Measurements from ENCODE around the gene SLC12A6. TPM values are rescaled to one million over a fixed set of nuclear protein-coding genes. Genes with fewer than 3 reads are reported as not detected.
"Not testable (repeated sequence)": the region's sequence is repeated elsewhere in the genome, so short reads cannot be mapped to it uniquely, and the experiment has no call there.

SLC12A6 gene
- total RNA-seq, 1 experiment from 2014 or later: 8.9 TPM

DNA sequence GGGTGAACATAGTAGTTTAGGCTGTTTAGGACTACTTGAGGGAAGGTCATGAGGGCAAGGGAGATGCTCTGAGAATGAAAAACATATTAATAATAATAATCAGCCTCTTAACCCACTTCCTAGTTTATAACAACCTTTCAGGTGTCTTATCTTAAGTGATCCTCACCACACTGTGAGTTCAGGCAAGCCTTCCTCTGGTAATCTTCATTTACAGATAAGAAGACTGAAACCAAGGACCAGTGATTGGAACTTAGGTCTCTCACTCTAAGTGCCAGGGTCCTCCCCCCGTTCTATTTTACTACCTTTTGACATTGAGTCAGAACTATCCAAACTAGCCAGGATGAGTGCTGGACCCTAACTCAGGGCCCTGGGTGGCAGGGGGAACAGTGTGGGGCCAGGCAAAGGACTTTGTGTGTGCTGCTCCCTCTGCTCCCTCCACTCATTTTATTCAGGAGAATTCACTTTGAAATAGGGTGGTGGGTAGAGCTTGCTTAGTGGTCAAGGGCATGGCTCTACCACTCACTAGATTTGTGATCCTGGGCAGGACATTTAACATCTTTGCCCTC, 11.2 kb upstream of the SLC12A6 start:
- intact Hi-C loops (cut with micrococcal nuclease; ENCODE audit: unreplicated experiment): no loop called here
- no peaks in the 10 kb centered on the region for H3K36me3 Mint-ChIP-seq (ENCODE audit: insufficient read depth, unreplicated experiment)
- H3K27ac Mint-ChIP-seq (ENCODE audit: unreplicated experiment): no peak overlapping the region
- ChIA-PET POLR2A (no interaction called here), CTCF (interaction anchor here (0.8 kb wide), 1 partner anchor 19 kb away, joined by 3 read pairs; no protein-coding TSS in a partner anchor)
- H3K4me3 Mint-ChIP-seq (ENCODE audit: unreplicated experiment): no peak overlapping the region
- Histone ChIP-seq H3K4me3 (ENCODE audit: low read depth, low read length) (no peak overlapping the region), H3K9me3 (no peaks in the 10 kb centered on the region), H3K4me1 (no peaks in the 10 kb centered on the region), H3K36me3 (ENCODE audit: control insufficient read depth, insufficient read depth, low read length) (no peaks in the 10 kb centered on the region), H3K27me3 (replicated peaks; ENCODE audit: control insufficient read depth, insufficient read depth, low read length) (no peaks in the 10 kb centered on the region)
- H3K4me1 Mint-ChIP-seq (ENCODE audit: low read depth, unreplicated experiment): no peaks in the 10 kb centered on the region
- no peaks in the 10 kb centered on the region for H3K27me3 Mint-ChIP-seq (ENCODE audit: insufficient read depth, unreplicated experiment)
- no TSS peak for BruUV-seq (replicated peaks)
- DNase-seq: no peak
- TF ChIP-seq, protein P1, sequence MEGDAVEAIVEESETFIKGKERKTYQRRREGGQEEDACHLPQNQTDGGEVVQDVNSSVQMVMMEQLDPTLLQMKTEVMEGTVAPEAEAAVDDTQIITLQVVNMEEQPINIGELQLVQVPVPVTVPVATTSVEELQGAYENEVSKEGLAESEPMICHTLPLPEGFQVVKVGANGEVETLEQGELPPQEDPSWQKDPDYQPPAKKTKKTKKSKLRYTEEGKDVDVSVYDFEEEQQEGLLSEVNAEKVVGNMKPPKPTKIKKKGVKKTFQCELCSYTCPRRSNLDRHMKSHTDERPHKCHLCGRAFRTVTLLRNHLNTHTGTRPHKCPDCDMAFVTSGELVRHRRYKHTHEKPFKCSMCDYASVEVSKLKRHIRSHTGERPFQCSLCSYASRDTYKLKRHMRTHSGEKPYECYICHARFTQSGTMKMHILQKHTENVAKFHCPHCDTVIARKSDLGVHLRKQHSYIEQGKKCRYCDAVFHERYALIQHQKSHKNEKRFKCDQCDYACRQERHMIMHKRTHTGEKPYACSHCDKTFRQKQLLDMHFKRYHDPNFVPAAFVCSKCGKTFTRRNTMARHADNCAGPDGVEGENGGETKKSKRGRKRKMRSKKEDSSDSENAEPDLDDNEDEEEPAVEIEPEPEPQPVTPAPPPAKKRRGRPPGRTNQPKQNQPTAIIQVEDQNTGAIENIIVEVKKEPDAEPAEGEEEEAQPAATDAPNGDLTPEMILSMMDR (IDR thresholded peaks at IDR 0.05; ENCODE audit: insufficient read depth in 1 of 2, low read depth in 1 of 2, low read length in 1 of 2, severe bottlenecking in 1 of 2, unreplicated experiment in 1 of 2): no peak
- no peaks in the 10 kb centered on the region for H3K9me3 Mint-ChIP-seq (ENCODE audit: unreplicated experiment)

DNA sequence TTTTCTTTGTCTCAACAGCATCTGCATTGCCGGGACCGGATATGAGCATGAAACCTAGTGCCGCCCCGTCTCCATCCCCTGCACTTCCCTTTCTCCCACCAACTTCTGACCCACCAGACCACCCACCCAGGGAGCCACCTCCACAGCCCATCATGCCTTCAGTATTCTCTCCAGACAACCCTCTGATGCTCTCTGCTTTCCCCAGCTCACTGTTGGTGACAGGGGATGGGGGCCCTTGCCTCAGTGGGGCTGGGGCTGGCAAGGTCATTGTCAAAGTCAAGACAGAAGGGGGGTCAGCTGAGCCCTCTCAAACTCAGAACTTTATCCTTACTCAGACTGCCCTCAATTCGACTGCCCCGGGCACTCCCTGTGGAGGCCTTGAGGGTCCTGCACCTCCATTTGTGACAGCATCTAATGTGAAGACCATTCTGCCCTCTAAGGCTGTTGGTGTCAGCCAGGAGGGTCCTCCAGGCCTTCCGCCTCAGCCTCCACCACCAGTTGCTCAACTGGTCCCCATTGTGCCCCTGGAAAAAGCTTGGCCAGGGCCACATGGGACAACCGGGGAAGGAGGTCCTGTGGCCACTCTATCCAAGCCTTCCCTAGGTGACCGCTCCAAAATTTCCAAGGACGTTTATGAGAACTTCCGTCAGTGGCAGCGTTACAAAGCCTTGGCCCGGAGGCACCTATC, 10.5 kb upstream of the SLC12A6 start:
- Histone ChIP-seq H3K9me3 (no peaks in the 10 kb centered on the region), H3K4me1 (no peaks in the 10 kb centered on the region), H3K4me3 (ENCODE audit: low read depth, low read length) (no peak overlapping the region), H3K36me3 (ENCODE audit: control insufficient read depth, insufficient read depth, low read length) (no peaks in the 10 kb centered on the region), H3K27me3 (replicated peaks; ENCODE audit: control insufficient read depth, insufficient read depth, low read length) (no peaks in the 10 kb centered on the region)
- intact Hi-C loops (cut with micrococcal nuclease; ENCODE audit: unreplicated experiment): no loop called here
- Mint-ChIP-seq H3K36me3 (ENCODE audit: insufficient read depth, unreplicated experiment) (no peaks in the 10 kb centered on the region), H3K9me3 (ENCODE audit: unreplicated experiment) (no peaks in the 10 kb centered on the region), H3K4me1 (ENCODE audit: low read depth, unreplicated experiment) (no peaks in the 10 kb centered on the region), H3K4me3 (ENCODE audit: unreplicated experiment) (no peak overlapping the region), H3K27me3 (ENCODE audit: insufficient read depth, unreplicated experiment) (no peaks in the 10 kb centered on the region), H3K27ac (ENCODE audit: unreplicated experiment) (no peak overlapping the region)
- TF ChIP-seq, protein P1 (IDR thresholded peaks at IDR 0.05; ENCODE audit: insufficient read depth in 1 of 2, low read depth in 1 of 2, low read length in 1 of 2, severe bottlenecking in 1 of 2, unreplicated experiment in 1 of 2): no peak
- BruUV-seq (replicated peaks): no TSS peak
- CTCF ChIA-PET: interaction anchor here (0.8 kb wide), 1 partner anchor 20 kb away, joined by 3 read pairs; no protein-coding TSS in a partner anchor
- DNase-seq: no peak
- POLR2A ChIA-PET: no interaction called here

DNA sequence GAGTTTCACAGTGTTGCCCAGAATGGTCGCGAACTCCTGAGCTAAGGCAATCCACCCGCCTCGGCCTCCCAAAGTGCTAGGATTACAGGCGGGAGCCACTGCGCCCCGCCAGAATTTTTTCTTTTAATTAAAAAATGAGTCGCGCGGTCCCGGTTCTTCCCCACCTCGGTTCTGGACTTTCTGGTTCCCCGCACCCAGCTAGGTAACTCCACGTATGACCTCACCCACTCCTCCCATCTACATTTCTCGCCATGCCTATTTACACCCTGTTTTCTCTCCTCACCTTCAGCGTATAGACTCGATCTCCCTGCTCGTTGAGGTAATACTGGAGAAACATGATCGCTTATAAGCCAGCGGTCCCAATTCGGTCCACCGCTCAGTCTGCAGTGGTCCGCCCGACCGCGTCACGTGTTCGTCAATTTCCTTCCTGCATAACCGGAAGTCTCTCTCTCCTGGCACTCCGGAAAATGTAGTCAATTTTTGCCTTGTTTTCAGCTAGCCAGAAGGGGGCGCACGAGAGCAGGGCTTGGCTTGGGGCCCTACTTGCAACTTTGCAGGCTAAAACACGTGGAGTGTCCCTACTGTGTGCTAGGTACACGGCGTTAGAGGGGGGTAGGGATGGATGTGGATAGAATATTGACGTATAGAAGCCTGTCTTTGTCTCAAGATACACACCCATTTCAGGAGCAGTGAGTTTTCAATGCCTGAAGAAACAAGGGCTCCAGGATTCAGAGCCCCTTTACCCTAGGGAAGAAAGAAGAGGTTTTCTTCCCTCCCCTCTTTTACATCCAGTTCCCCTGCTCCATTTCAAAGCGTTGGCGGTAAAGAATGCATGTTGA, 5.4 kb upstream of the SLC12A6 start, which contains the start of the genes NOP10 and NUTM1:
TSS of gene NOP10 (minus strand) at position 400 of the 839 bp plus-strand sequence. CDS start at position 337, 63 bp downstream.
TSS of gene NUTM1 (plus strand) at position 579 of the 839 bp plus-strand sequence. CDS start 382 bp downstream, outside the sequence.
- H3K4me1 ChIP-seq: no peaks in the 10 kb centered on the region
- ChIA-PET POLR2A (interaction anchor here (0.5 to 1.0 kb wide), 4 partner anchors 17 to 432 kb away, joined by 3 to 5 read pairs (median 3); partner anchors contain the start of gene LPCAT4), CTCF (interaction anchor here (0.6 to 1.3 kb wide), 5 partner anchors 17 to 25 kb away, joined by 3 to 10 read pairs (median 5); partner anchors contain the start of gene LPCAT4)
- H3K27me3 Mint-ChIP-seq (ENCODE audit: insufficient read depth, unreplicated experiment): no peaks in the 10 kb centered on the region
- no peak within 1 kb of the TSS for H3K27ac Mint-ChIP-seq (ENCODE audit: unreplicated experiment)
- DNase-seq: peak; percentile 90 to 93
- H3K9me3 ChIP-seq: no peaks in the 10 kb centered on the region
- H3K36me3 Mint-ChIP-seq (ENCODE audit: insufficient read depth, unreplicated experiment): peaks cover 32% of the 10 kb centered on the region
- no peaks in the 10 kb centered on the region for H3K27me3 ChIP-seq (replicated peaks; ENCODE audit: control insufficient read depth, insufficient read depth, low read length)
- TF ChIP-seq, protein P1 (IDR thresholded peaks at IDR 0.05; ENCODE audit: insufficient read depth in 1 of 2, low read depth in 1 of 2, low read length in 1 of 2, severe bottlenecking in 1 of 2, unreplicated experiment in 1 of 2): peak; percentile 85 to 93
- peaks cover 1% of the 10 kb centered on the region; the same call in 1 of the 2 replicates for H3K36me3 ChIP-seq (ENCODE audit: control insufficient read depth, insufficient read depth, low read length)
- no peaks in the 10 kb centered on the region for H3K9me3 Mint-ChIP-seq (ENCODE audit: unreplicated experiment)
- H3K4me1 Mint-ChIP-seq (ENCODE audit: low read depth, unreplicated experiment): no peaks in the 10 kb centered on the region
- no TSS peak for BruUV-seq (replicated peaks)
- intact Hi-C loops (cut with micrococcal nuclease; ENCODE audit: unreplicated experiment): loop anchor here (1.0 kb wide), 4 partner anchors 17 to 245 kb away; partner anchors contain the start of gene LPCAT4
- H3K4me3 ChIP-seq (ENCODE audit: low read depth, low read length): peak within 1 kb of the TSS; percentile 80
- H3K4me3 Mint-ChIP-seq (ENCODE audit: unreplicated experiment): no peak within 1 kb of the TSS

DNA sequence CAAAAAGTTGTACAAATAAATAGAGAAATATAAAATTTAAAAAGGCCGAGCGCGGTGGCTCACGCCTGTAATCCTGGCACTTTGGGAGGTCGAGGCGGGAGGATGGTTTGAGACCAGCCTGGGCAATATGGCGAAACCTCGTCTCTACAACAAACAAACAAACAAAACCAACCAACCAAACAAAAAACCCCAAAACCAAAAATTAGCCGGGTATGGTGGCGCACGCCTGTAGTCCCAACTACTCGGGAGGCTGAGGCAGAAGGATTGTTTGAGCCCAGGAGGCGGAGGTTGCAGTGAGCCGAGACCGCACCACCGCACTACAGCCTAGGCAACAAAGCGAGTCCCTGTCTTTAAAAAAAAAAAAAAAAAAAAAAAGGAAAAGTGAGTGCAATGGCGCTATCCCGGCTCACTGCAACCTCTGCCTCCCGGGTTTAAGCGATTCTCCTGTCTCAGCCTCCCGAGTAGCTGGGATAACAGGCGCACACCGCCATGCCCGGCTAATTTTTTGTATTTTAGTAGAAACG, 4.7 kb upstream of the SLC12A6 start:
- H3K9me3 ChIP-seq; H3K9me3 Mint-ChIP-seq (ENCODE audit: unreplicated experiment); H3K27ac Mint-ChIP-seq (ENCODE audit: unreplicated experiment); H3K4me1 ChIP-seq; H3K4me1 Mint-ChIP-seq (ENCODE audit: low read depth, unreplicated experiment); H3K36me3 ChIP-seq (ENCODE audit: control insufficient read depth, insufficient read depth, low read length); H3K4me3 Mint-ChIP-seq (ENCODE audit: unreplicated experiment); H3K27me3 Mint-ChIP-seq (ENCODE audit: insufficient read depth, unreplicated experiment); H3K27me3 ChIP-seq (replicated peaks; ENCODE audit: control insufficient read depth, insufficient read depth, low read length); intact Hi-C loops (cut with micrococcal nuclease; ENCODE audit: unreplicated experiment); BruUV-seq (replicated peaks): not testable (repeated sequence)
- H3K36me3 Mint-ChIP-seq (ENCODE audit: insufficient read depth, unreplicated experiment): peaks cover 38% of the 10 kb centered on the region
- H3K4me3 ChIP-seq (ENCODE audit: low read depth, low read length): peak overlapping the region; percentile 80
- POLR2A ChIA-PET: interaction anchor here (0.5 kb wide), 1 partner anchor 18 kb away, joined by 3 read pairs; no protein-coding TSS in a partner anchor
- DNase-seq: peak in 1 of 2 experiments; percentile 13
- CTCF ChIA-PET: interaction anchor here (0.8 to 1.3 kb wide), 4 partner anchors 18 to 25 kb away, joined by 4 to 10 read pairs (median 5); partner anchors contain the start of gene LPCAT4

Data from Caco-2 (cell line).